Measurements from ENCODE around the gene GREM1. TPM values are rescaled to one million over a fixed set of nuclear protein-coding genes. Genes with fewer than 3 reads are reported as not detected.

GREM1 gene
- total RNA-seq, 1 experiment from 2014 or later = not detected

GRCh38 chr15:32671339-32672325 lies 46.2 kb upstream of the GREM1 start:
- Mint-ChIP-seq H3K9me3 (ENCODE audit: unreplicated experiment) (no peaks in the 10 kb centered on the region), H3K4me3 (ENCODE audit: unreplicated experiment) (no peak overlapping the region)

DNA sequence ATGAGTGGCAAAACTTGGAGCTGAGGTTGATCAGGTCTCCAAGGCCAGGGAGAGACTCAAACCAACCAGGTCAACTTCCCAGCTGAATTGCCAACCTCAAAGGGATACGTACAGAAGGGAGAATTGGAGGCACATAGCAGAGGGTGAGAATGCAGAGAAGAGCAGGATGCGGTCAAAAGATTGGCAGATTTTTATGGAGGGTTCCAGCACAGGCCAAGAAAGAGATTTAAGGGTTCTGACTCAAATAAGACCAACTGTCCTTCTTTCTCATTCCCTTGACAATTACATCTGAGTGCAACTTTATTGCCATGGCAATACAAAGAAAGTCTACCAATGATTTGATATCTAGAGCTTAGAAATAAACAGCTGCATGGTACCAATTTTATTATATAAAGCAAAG lies 43.1 kb upstream of the GREM1 start:
- TF ChIP-seq, protein P1, sequence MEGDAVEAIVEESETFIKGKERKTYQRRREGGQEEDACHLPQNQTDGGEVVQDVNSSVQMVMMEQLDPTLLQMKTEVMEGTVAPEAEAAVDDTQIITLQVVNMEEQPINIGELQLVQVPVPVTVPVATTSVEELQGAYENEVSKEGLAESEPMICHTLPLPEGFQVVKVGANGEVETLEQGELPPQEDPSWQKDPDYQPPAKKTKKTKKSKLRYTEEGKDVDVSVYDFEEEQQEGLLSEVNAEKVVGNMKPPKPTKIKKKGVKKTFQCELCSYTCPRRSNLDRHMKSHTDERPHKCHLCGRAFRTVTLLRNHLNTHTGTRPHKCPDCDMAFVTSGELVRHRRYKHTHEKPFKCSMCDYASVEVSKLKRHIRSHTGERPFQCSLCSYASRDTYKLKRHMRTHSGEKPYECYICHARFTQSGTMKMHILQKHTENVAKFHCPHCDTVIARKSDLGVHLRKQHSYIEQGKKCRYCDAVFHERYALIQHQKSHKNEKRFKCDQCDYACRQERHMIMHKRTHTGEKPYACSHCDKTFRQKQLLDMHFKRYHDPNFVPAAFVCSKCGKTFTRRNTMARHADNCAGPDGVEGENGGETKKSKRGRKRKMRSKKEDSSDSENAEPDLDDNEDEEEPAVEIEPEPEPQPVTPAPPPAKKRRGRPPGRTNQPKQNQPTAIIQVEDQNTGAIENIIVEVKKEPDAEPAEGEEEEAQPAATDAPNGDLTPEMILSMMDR (IDR thresholded peaks at IDR 0.05; ENCODE audit: unreplicated experiment) = no peak
- H3K9me3 Mint-ChIP-seq (ENCODE audit: unreplicated experiment) = no peaks in the 10 kb centered on the region
- H3K4me1 Mint-ChIP-seq (ENCODE audit: insufficient read depth, unreplicated experiment) = peaks cover 8% of the 10 kb centered on the region
- no TSS peak for BruUV-seq (replicated peaks)
- H3K27ac Mint-ChIP-seq (ENCODE audit: low read depth, unreplicated experiment) = no peak overlapping the region
- ChIA-PET CTCF (interaction anchor here (0.9 to 1.1 kb wide), 2 partner anchors 12 to 169 kb away, joined by 3 to 4 read pairs; no protein-coding TSS in a partner anchor), POLR2A (no interaction called here)
- no peak for DNase-seq (ENCODE audit: unreplicated experiment)
- no peak overlapping the region for H3K4me3 Mint-ChIP-seq (ENCODE audit: unreplicated experiment)
- intact Hi-C loops (cut with micrococcal nuclease) = no loop called here
- no peaks in the 10 kb centered on the region for H3K27me3 Mint-ChIP-seq (ENCODE audit: insufficient read depth, unreplicated experiment)
- H3K36me3 Mint-ChIP-seq (ENCODE audit: insufficient read depth, unreplicated experiment) = no peaks in the 10 kb centered on the region

More at GRCh38 chr15:32671339-32672325, 46.2 kb upstream of the GREM1 start:
- TF ChIP-seq, protein P1 (IDR thresholded peaks at IDR 0.05; ENCODE audit: unreplicated experiment) = no peak
- Mint-ChIP-seq H3K27me3 (ENCODE audit: insufficient read depth, unreplicated experiment) (no peaks in the 10 kb centered on the region), H3K4me1 (ENCODE audit: insufficient read depth, unreplicated experiment) (peaks cover 8% of the 10 kb centered on the region), H3K27ac (ENCODE audit: low read depth, unreplicated experiment) (no peak overlapping the region), H3K36me3 (ENCODE audit: insufficient read depth, unreplicated experiment) (peaks cover 4% of the 10 kb centered on the region)
- intact Hi-C loops (cut with micrococcal nuclease) = no loop called here
- no peak for DNase-seq (ENCODE audit: unreplicated experiment)
- ChIA-PET CTCF (interaction anchor here (1.0 to 2.5 kb wide), 3 partner anchors 9 to 265 kb away, joined by 3 to 11 read pairs (median 4); no protein-coding TSS in a partner anchor), POLR2A (no interaction called here)
- BruUV-seq (replicated peaks) = no TSS peak

- POLR2A ChIA-PET = no interaction called here
- no peaks in the 10 kb centered on the region for H3K9me3 Mint-ChIP-seq (ENCODE audit: unreplicated experiment)
- no peak for DNase-seq (ENCODE audit: unreplicated experiment)
- H3K27me3 Mint-ChIP-seq (ENCODE audit: insufficient read depth, unreplicated experiment) = no peaks in the 10 kb centered on the region
- intact Hi-C loops (cut with micrococcal nuclease) = no loop called here
- no peak overlapping the region for H3K4me3 Mint-ChIP-seq (ENCODE audit: unreplicated experiment)
- TF ChIP-seq, protein P1 (IDR thresholded peaks at IDR 0.05; ENCODE audit: unreplicated experiment) = no peak
- no TSS peak for BruUV-seq (replicated peaks)
- peaks cover 1% of the 10 kb centered on the region for H3K4me1 Mint-ChIP-seq (ENCODE audit: insufficient read depth, unreplicated experiment)
- no peaks in the 10 kb centered on the region for H3K36me3 Mint-ChIP-seq (ENCODE audit: insufficient read depth, unreplicated experiment)
- CTCF ChIA-PET = interaction anchor here (0.9 to 1.1 kb wide), 3 partner anchors 13 to 168 kb away, joined by 3 to 4 read pairs (median 4); no protein-coding TSS in a partner anchor
- no peak overlapping the region for H3K27ac Mint-ChIP-seq (ENCODE audit: low read depth, unreplicated experiment)
These were observed 42.3 kb upstream of the GREM1 start for GRCh38 chr15:32675466-32675865.

GRCh38 chr15:32676169-32676568 lies 41.6 kb upstream of the GREM1 start:
- H3K36me3 Mint-ChIP-seq (ENCODE audit: insufficient read depth, unreplicated experiment) = no peaks in the 10 kb centered on the region

More at GRCh38 chr15:32676169-32676568, 41.6 kb upstream of the GREM1 start:
- ChIA-PET CTCF (interaction anchor here (0.7 to 1.0 kb wide), 5 partner anchors 10 to 318 kb away, joined by 3 to 8 read pairs (median 4); no protein-coding TSS in a partner anchor), POLR2A (no interaction called here)
- DNase-seq (ENCODE audit: unreplicated experiment) = no peak
- TF ChIP-seq, protein P1 (IDR thresholded peaks at IDR 0.05; ENCODE audit: unreplicated experiment) = no peak
- Mint-ChIP-seq H3K27me3 (ENCODE audit: insufficient read depth, unreplicated experiment) (no peaks in the 10 kb centered on the region), H3K4me3 (ENCODE audit: unreplicated experiment) (no peak overlapping the region), H3K27ac (ENCODE audit: low read depth, unreplicated experiment) (no peak overlapping the region), H3K4me1 (ENCODE audit: insufficient read depth, unreplicated experiment) (no peaks in the 10 kb centered on the region), H3K9me3 (ENCODE audit: unreplicated experiment) (no peaks in the 10 kb centered on the region)
- no TSS peak for BruUV-seq (replicated peaks)
- intact Hi-C loops (cut with micrococcal nuclease) = no loop called here
